Stimulated activated CD4-positive, alpha-beta T cell treated with anti-CD3 and anti-CD28 coated beads, TNF-alpha, amount 100 ng/mL, for 48 hours (primary cell): ENCODE measurements around the gene MTHFR.
A peak's percentile ranks its signal among the peaks of the same experiment; 100 is the strongest.

Experiments
- DNase-seq, 3 donors: peaks; one replicate each; pipeline ENCODE4 v3.0.0-alpha.2; 2020; ENCODE audit warnings: low read depth in 3 of 3

Gene MTHFR

DNA sequence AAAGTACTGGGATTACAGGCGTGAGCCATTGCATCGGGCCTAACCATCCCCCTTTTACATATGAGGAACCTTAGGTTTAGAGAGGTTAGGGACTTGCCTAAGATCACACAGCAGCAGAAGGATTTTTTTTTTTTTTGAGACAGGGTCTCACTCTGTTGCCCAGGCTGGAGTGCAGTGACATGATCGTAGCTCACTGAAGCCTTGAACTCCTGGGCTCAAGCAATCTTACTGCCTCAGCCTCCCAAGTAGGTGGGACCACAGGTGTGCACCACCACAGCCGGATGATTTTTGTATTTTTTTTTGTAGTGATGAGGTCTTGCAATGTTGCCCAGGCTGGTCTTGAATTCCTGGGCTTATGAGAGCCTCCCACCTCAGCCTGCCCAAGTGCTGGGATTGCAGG is 46.0 kb downstream of the MTHFR start:
- DNase-seq = no peak

DNA sequence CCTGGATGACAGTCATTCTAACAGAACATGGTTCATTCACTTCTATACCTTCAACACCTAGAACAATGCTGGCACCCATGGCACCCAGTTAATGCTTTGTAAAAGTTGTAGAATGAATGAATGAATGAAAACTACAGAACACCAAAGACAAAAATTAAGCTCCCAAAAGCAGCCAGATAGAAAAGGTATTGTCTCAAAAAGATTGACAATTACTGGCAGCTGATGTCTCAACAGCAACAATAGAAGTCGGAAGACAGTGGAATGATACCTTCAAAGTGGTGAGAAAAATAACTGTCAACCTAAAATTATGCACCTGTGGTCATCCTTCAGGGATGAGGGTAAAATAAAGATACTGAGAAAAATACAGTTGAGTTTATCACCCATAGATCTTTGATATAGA is 48.7 kb downstream of the MTHFR start:
- no peak for DNase-seq

DNA sequence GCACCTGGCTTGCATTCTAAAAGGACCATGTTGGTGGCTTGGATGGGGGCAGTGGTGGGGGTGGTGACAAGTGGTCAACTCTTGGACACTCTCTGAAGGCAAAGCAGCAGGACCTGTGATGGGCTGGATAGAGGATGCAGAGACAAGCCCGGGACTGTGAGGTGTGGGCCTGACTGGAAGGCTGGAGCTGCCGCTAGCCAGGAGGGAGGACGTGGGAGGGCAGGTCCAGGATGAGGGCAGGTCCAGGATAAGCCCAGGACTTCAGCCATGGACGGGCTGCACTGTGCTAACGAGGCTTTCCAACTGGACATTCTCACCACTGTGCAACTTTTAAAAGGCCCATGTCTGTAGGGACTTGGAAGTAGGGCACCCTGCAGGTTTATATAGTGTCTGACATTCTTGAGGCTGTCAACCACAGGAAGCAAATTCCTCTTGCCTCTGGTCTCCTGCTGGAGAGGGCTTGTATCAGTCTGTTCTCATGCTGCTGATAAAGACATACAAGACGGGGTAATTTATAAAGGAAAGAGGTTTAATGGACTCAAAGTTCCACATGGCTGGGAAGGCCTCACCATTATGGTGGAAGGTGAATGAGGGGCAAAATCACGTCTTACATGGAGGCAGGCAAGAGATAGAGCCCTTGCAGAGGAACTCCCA is 52.1 kb downstream of the MTHFR start:
- DNase-seq = no peak

GRCh38 chr1:11752359-11753088 is 53.2 kb downstream of the MTHFR start:
- DNase-seq = no peak

GRCh38 chr1:11751087-11751486 is 54.7 kb downstream of the MTHFR start:
- DNase-seq = no peak

GRCh38 chr1:11749996-11750395 is 55.8 kb downstream of the MTHFR start:
- DNase-seq = no peak

- DNase-seq = peak in 2 of 3 donors; percentile 38
Measured at GRCh38 chr1:11749203-11749689, 56.5 kb downstream of the MTHFR start.

DNA sequence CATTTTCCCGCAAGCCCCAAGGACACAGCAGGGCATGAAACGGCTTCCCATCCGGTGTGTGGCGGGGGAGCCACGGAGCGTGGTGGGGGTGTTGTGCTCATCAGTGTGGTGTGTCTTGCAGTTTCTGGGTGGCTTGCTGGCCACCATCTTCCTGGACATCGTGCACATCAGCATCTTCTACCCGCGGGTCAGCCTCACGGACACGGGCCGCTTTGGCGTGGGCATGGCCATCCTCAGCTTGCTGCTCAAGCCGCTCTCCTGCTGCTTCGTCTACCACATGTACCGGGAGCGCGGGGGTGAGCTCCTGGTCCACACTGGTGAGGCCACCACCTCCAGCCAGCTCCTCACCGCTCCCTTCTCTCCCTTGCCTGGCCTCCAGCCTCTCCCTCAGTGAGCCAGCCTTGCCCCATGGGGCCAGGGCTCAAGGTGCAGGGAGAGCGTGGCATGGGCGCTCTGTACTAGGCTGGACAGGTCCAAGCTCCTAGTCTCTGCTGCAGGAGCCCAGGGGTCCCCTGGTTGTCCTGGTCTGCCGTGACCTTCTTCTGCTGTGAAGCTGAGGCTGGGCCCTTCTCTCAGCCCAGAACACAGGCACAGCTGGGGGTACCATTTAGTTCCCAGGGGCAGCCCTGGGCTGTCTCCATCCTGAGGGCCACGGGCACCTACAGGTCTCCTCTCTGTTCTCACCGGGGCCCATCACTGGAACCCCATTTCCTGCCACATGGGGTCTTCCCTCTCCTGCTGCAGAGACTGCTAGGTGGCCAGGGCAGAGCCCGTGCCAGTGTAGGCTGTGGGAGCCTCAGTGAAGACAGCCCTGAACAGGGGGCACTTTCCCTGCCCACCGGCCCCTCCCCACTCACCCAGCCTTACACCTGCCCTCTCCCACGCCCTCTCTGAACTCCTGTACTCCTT is 57.2 kb downstream of the MTHFR start:
- no peak for DNase-seq

DNA sequence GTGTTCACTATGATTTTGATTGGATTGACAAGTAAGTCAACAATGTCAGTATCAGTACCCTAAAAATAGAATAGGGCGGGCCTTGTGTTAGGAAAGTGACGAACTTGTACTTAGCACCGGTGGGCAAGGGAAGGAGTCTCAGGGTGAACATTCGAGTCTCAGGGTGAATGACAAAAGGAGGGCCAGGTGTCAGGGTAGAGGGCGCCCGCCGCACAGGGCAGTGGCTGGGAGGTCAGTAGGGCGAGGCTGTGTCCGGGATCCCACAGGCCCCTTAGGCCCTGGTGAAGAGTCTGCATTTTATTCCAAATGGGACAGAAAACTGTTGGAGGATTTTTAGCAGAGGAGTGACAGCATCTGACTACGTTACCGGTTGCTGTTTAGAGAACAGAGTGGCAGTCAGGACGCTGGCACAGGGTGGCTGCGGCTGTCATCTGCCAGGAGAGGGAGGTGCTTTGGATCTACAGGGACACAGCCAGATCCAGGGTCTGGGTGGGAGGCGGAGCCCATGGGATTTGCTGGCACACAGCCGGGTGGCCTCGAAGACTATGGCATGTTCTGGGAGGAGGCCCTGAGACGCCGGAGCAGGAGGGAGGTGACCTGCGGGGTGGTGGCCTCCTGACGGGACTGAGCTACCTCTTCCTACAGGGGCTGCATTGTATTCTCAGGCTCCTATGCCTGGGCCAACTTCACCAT is 58.8 kb downstream of the MTHFR start:
- DNase-seq = no peak

- no peak for DNase-seq
Measured at GRCh38 chr1:11746092-11746491, 59.7 kb downstream of the MTHFR start.

- DNase-seq = no peak
Measured at GRCh38 chr1:11744287-11744686, 61.5 kb downstream of the MTHFR start.

- no peak for DNase-seq
Measured at GRCh38 chr1:11741919-11742558, 63.7 kb downstream of the MTHFR start.

- DNase-seq = no peak
Measured at GRCh38 chr1:11741482-11741881, 64.3 kb downstream of the MTHFR start.

GRCh38 chr1:11740258-11741192 is 65.2 kb downstream of the MTHFR start:
- no peak for DNase-seq

DNA sequence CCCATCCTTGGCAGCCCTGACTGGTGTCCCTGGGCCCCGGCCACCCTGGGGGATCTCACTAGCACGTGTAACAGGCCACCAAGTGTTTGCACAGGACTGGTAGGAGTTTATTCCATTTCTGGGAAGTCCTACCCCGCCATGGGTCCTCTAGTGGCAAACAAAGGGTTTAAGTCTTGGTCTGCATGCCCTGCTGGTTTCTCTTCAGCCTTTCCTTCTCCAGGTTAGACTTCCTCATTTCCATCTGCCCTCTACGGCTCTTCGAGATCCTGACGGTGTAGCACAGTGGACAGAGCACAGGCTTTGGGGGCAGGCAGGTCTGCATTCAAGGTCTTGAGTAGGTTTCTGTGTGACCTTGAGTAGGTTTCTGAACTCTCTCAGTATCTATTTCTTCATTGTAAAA is 67.0 kb downstream of the MTHFR start:
- DNase-seq = no peak

- no peak for DNase-seq
Measured at GRCh38 chr1:11738096-11738495, 67.7 kb downstream of the MTHFR start.

GRCh38 chr1:11736746-11737639 is 68.8 kb downstream of the MTHFR start:
- no peak for DNase-seq

DNA sequence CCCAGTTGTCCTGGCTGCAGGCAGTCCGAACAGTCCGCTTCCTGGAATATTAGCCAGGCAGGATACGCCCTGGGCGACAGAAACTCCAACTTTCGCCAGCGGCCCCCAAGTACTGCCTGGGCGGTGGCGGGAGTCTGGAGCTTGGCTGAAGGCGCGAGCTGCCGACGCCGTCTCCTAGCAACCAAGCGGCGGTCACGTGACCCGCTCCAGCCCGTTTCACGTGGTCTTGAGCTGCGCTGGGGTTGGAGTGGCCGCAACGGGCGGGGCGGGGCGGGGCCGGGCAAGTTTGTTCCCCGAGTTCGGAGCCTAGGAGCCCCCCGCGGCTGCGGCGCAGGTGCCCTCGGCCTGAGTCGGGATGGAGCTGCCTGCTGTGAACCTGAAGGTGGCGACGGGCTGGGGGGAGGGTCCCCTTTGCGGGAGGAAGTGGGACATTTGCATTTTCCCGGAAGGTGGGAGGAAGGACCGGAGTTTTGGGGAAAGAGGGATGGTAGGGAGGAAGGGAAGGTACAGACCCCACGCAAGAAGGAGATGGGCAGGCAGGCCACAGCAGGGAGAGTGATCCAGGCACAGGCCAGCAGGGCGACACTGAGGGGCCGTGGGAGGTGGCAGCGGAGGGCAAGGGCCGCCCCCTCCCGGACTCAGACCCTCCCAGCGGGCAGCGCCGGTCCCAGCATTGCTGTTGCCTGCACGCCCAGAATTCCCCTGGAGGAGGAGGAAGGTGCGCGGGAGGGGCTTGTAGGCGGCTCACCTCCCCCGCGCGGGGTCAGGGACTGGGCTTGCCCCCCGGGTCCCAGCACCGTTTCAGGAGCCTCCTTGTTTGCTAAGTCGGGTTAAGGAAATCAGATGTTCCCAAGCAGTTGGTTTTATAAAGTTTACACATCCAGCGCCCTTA is 69.7 kb downstream of the MTHFR start, which contains the start of gene AGTRAP:
AGTRAP (plus strand) TSS at position 283 of the 892 bp plus-strand sequence; CDS start at position 356, 73 bp downstream.
- peak; percentile 81 to 93 (median 83) for DNase-seq
